PC-3 (cell line): ENCODE measurements around the gene GRB10.

Source experiments
- EZH2 ChIP-seq: fragments of 300-600 bp; sonication (generic); IDR thresholded peaks from one replicate; pipeline ENCODE4 v1.6.1; 2017; ENCODE audit warnings: antibody characterized with exemption, mild to moderate bottlenecking, low read length; ENCODE audit not compliant: unreplicated experiment
- TF ChIP-seq, protein P1 (sequence below): fragments of 300-600 bp; sonication (generic); conservative IDR thresholded peaks from 2 replicates; pipeline ENCODE4 v1.5.1; 2017; ENCODE audit warnings: antibody characterized with exemption, low read depth, mild to moderate bottlenecking, low read length

DNA sequence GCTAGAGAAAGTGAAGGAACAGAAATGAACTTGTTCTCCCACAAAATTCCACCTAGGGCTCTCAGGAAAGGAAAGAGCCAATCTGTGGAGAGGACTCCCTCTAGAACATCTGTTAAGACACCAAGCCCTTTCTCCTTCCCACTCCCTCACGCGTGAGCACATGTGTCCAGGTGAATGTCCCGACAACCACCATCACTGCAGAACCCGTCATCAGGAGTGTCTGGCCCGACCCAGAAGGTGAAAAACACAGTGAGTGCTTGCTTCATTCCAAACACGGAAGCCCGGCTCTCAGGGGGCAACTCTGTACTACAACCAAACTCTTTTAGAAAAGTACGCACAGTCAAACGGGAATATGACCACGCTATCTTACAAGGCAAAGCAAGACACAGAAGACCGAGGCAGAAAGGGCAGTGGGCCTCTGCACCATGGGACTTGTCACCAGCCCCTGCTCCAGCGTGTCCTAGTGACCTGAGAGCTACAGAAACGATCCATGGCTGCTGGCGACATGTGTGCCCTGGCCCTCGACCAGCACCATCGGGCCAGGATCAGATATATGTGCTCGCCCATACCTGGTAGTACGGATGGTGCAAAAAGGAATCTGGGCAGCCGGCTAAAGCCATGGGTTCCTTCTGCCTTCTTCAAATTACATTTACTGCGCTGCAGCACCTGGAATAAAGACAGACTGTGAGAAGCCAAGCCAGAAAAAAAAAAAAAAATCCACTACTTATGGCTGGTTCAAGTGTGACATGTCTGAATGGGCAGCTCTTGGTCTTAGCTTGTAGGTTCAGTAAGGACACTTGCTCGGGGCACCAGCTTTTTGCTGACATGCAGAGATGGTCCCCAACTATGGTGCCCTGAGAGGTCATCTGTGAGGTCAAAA lies 50.8 kb downstream of the GRB10 start:
- TF ChIP-seq, protein P1, sequence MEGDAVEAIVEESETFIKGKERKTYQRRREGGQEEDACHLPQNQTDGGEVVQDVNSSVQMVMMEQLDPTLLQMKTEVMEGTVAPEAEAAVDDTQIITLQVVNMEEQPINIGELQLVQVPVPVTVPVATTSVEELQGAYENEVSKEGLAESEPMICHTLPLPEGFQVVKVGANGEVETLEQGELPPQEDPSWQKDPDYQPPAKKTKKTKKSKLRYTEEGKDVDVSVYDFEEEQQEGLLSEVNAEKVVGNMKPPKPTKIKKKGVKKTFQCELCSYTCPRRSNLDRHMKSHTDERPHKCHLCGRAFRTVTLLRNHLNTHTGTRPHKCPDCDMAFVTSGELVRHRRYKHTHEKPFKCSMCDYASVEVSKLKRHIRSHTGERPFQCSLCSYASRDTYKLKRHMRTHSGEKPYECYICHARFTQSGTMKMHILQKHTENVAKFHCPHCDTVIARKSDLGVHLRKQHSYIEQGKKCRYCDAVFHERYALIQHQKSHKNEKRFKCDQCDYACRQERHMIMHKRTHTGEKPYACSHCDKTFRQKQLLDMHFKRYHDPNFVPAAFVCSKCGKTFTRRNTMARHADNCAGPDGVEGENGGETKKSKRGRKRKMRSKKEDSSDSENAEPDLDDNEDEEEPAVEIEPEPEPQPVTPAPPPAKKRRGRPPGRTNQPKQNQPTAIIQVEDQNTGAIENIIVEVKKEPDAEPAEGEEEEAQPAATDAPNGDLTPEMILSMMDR: no peak
- TF ChIP-seq EZH2: no peak
